ENCODE results near the gene SCEL.

GRCh38 chr13:77674852-77675251 lies 139.3 kb downstream of the SCEL start:
- TF ChIP-seq POLR2AphosphoS5 (IDR thresholded peaks at IDR 0.05; ENCODE audit: low read depth) (no peak), CTCF (conservative IDR thresholded peaks at IDR 0.05; ENCODE audit: low read depth in 2 of 2) (no peak)
